Activated naive CD4-positive, alpha-beta T cell treated with anti-CD3 and anti-CD28 coated beads, Interleukin-2, amount 10 ng/mL, durations not matched to agents 5 hours and 36 hours (primary cell): ENCODE measurements around the gene WNT5B. TPM values are rescaled to one million over a fixed set of nuclear protein-coding genes. Genes with fewer than 3 reads are reported as not detected.

Experiments
- microRNA-seq: library from miRNA; unstranded; fragments of <30 nt; microRNA quantifications from one replicate; pipeline ENCODE4 v1.2.0, GENCODE V29; 2022; ENCODE audit warnings: borderline microRNAs expressed, borderline replicate concordance
- total RNA-seq, 2 experiments: library from RNA; stranded (reverse); gene quantifications; one replicate each; pipeline ENCODE4 v1.2.3, GENCODE V29; 2021

Gene WNT5B
- total RNA-seq, result under 1 TPM in 1 of 2 experiments, not detected in 1; 0.10 TPM

DNA sequence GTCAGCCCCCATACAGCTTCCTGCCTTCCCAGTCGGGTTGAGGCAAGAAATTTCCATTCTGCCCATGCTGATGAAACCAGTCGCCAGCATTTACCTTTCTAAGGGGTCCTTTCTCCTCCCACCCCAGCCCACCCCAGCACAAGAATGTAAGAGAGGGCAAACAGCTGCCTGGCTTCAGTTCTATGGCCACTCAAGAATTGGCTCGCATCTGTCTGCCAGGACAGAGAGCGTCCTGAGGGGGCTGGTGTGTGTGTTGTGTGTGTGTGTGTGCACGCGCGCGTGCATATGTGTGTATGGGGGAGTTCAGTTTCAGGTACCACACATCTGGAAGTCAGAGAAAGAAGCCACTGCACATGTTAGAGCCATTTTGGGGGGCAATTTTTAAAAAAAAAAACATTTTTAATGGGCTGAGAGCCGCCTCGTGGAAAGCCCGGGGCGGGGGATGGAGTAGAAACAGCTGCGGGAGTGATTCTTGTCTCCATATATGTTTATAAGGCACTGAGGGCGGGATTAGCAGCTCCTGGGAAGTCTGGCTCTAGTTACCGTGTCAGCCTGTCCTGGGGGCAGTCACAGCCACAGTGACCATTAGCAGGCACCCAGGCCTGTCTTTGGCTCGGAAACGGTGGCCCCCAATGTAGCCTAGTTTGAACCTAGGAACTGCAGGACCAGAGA, at the start of gene WNT5B:
WNT5B (plus strand) TSS at position 566 of the 672 bp plus-strand sequence. CDS start 2,124 bp downstream, outside the sequence.

DNA sequence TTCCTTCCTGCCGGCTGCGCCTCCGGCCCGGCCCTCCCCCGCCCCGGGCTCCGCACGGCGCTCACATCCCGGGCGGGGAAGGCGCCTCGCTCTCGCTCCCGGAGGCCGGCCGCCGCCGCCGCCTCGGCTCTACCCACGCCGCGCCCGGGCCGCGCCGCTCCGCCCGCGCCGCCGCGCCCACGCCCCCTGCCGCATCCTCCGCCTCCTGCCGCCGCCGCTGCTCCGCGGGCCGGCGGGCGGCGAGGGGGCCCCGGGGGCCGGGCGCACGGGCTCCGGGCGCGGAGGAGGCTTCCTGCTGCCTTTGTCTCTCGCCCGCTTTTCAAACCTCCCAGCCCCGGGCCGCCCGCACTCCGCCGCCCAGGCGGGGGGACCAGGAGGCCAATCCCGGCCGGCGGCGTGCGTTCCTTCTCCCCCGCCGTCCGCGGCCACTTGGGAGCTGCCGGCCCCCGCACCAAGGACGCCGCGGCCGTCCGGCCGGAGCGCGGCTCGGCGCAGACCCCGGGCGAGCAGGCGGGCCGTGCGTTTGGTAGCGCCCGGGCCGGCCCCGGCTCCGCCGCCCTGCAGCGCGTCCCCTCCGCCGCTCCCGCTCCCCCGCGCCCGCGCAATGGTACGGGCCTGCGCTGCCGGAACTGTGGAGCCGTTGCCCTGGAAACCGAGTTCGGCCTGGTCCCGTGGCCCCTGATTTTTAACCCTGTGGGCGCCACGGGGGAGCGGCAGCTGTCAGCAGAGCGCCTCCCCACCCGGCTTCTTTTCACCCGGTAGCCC, 34.6 kb upstream of the WNT5B start, which contains the start of gene FBXL14:
FBXL14 (minus strand) TSS at position 321 of the 765 bp plus-strand sequence. CDS start 515 bp downstream, outside the sequence.

DNA sequence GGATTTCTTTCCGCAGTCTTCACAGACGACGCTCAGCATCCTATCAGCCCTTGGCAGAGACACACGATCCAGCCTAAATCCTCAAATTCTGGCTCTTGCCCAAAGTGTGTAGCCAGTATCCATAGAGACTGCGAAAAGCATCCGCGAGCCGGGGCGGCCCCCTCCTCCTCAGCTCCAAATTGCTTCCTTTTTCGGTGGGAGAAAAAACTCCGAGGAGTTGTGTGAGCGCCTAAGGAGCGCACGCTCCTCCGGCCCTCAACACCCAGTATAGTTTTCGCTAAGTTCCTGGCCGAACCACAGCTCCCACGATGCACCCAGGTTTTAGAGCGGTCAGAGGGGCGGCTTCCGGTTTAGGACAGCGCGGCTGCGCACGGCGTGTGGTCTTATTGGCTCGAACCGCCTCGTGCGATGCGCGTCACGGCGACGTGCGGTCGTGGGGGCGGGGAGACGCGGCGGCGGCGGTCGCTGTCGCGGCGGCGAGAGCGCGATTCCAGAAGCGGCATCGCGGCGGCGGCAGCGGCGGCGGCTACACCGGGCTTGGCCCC, 61.6 kb downstream of the WNT5B start, which contains the start of gene ADIPOR2:
ADIPOR2 (plus strand) TSS at position 493 of the 545 bp plus-strand sequence. CDS start 63,274 bp downstream, outside the sequence.

Small RNAs within 50 kb of the gene (microRNA-seq; reads per million reads assigned to microRNA genes)
- gene MIR3649, result not detected

Other genes starting within 250 kb of the WNT5B start
- 10 to 100 TPM; 26.3 to 26.6 TPM for gene FBXL14, start 34.6 kb upstream of the WNT5B start, total RNA-seq
- gene ADIPOR2, start 61.8 kb downstream of the WNT5B start, total RNA-seq, result 10 to 100 TPM; 50.1 to 53.9 TPM
- gene LRTM2, start 191.3 kb downstream of the WNT5B start, total RNA-seq, result not detected